ENCODE data around the gene SLIT3.

DNA sequence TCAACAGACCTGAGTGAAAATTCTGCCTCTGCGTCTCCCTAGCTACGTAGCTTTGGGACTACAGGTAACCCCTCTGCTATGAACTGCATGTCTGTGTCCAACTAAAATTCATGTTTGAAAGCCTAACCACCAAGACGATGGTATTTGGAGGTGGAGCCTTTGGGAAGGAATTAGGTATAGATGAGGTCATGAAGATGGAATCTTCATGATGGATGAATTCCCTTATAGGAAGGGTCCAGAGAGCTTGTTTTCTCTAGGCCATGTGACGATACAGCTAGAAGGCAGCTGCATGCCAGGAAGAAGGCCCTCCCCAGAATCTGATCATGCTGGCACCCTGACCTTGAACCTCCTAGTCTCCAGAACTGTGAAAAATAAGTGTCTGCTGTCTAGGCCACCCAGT is 296.4 kb downstream of the SLIT3 start:
- TF ChIP-seq CTCF (IDR thresholded peaks at IDR 0.05; ENCODE audit: low read depth, low read length, poor library complexity, severe bottlenecking): no peak
- no peak for TF ChIP-seq EZH2phosphoT487 (IDR thresholded peaks at IDR 0.05; ENCODE audit: borderline replicate concordance, low read length)

Measured in DOHH2 (cell line).